GM13977 (cell line): ENCODE data around the gene PSENEN.
A peak's percentile ranks its signal among the peaks of the same experiment; 100 is the strongest.

Experiments
- DNase-seq: peaks from one replicate; pipeline ENCODE4 v3.0.0; 2012; ENCODE audit warnings: low spot score
- in situ Hi-C: fragments of 300-500 bp; cut with MboI; formaldehyde crosslinking; loops from one replicate; pipeline ENCODE4 v1.12.0; 2022; ENCODE audit warnings: low sequenced_read_pairs, low pct_unique_long_range_greater_than_20kb, mixed read lengths, inconsistent platforms; ENCODE audit not compliant: unreplicated experiment
- TF ChIP-seq, protein P1 (sequence below): IDR thresholded peaks from 2 replicates; pipeline ENCODE4 v1.5.1; 2012; ENCODE audit warnings: mild to moderate bottlenecking, control low read depth; ENCODE audit not compliant: insufficient read depth; ENCODE audit errors: extremely low read depth, missing control alignments

Gene PSENEN

DNA sequence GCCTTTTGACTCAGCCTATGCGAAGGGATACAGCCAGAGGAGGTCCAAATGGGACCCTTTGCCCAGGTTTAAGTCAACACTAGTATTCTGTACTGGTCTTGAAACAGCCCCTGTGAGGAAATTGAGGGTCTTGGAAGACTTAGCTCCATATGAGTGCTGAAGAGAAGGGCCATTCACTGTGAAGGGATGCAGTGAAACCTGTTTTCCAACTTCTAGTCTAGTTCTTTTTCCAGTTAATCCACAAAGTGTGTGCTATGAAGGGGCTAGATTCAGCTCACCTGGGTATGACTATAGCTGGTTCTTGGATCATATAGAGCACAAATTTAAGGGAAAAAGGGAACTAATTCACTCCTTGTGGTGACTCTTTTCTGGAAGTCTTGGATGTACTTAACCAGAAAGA is 37.1 kb upstream of the PSENEN start:
- TF ChIP-seq, protein P1, sequence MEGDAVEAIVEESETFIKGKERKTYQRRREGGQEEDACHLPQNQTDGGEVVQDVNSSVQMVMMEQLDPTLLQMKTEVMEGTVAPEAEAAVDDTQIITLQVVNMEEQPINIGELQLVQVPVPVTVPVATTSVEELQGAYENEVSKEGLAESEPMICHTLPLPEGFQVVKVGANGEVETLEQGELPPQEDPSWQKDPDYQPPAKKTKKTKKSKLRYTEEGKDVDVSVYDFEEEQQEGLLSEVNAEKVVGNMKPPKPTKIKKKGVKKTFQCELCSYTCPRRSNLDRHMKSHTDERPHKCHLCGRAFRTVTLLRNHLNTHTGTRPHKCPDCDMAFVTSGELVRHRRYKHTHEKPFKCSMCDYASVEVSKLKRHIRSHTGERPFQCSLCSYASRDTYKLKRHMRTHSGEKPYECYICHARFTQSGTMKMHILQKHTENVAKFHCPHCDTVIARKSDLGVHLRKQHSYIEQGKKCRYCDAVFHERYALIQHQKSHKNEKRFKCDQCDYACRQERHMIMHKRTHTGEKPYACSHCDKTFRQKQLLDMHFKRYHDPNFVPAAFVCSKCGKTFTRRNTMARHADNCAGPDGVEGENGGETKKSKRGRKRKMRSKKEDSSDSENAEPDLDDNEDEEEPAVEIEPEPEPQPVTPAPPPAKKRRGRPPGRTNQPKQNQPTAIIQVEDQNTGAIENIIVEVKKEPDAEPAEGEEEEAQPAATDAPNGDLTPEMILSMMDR, result no peak
- no peak for DNase-seq
- in situ Hi-C loops, result no loop called here

DNA sequence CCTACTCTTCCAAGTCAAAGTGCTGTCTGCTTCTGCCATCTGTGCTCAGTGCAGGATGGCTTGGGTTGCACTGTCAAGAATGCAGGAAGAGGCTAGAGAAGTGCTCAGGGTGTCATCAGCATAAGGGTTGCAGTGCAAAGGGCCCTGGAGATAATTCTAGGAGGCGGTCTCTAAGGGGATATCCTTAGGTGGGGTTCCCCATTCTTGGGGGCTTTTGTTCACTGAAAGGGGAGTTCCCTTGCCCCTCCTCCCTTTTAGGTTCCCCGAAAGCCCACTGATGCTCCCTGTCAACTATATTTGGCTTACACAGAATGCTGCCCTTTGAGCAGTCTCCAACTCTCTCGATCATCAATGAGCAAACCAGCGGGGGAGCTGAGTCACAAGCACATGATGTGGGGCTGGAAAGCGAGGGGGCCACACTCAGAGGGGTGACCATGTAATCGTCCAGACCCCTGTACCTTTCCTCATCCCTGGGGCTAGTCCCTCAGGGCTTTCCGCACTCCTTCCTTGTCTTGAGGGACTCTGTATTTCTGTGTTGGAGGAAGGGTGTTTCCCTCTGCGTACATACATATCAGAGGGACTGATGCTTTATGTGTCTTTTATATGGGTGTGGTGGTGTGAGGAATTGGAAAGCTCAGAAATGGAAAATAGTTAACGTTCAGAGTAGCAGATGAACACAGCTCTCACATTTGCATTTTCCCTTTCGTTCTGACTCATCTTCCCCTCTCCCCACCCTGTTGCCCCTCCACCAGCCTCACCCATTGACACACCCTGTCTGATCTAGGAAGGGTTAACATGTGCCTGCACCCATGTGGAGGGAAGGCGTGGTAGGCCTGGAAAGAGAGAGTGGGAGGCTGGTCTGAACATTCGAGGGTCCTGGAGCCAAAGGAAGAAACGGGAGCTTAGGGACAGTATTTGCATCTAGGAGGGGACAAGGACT is 34.4 kb upstream of the PSENEN start:
- TF ChIP-seq, protein P1, result no peak
- DNase-seq, result no peak
- in situ Hi-C loops, result no loop called here

DNA sequence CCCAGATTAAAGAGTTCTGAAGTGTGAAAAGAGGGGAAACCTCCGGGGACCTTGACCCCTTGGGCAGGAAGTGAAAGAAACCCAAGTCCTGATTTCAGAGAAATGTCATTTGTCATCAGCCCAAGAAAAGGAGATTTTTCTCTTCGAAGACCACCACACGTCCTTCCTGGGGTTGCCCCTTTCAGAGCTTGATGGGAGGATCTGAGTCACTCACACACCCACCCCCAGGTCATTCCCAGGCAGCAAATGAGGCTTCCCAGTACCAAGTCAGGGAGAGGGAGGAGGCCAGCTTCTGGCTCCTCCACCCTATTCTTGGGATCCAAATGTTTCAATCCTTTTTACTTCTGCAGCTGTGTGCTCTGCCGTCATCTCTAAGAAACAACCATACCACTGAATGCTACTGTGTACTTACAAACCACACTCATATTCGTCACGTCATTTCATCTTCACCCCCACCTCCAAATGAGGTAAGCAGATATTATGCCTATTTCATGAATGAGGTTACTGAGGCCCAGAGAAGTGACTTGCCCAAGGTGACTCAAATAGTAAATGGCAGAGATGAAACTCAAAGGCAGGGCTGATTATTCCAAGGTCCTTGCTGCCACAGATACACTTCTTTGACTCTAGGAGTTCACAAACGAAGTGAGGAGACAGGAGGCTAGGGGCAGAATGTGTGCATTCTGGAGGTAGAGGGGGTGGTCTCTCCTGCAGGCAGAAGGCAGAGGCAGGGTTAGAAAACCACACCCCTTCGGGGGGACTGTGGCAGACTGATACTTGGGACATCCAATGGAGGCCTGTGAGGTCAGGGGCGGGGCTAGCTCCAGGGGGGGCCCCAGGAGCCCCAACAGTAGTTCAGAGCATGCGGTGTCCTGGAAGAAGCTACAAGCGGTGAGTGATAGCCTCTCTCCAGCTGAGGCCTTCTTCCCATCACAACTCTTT is 32.6 kb upstream of the PSENEN start:
- DNase-seq, result peak; percentile 78
- in situ Hi-C loops, result no loop called here
- TF ChIP-seq, protein P1, result no peak

DNA sequence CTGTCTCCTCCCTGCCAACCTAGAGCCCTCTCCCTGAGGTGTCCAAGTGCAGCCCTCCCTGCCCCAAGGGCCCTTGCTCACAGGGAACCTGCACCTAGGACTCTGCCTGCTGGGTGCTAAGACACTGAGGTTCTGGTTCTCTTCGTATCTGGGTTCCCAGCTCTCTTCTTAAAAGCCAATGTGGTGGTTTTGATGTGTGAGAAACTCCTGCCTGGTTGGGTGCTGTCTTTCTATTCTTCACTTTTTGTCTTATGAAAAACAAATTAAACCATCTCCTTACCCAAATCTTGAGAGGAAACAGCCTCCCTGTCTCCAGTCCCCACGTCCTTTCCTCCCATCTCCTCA is 32.0 kb upstream of the PSENEN start:
- in situ Hi-C loops, result no loop called here
- DNase-seq, result no peak
- TF ChIP-seq, protein P1, result no peak

DNA sequence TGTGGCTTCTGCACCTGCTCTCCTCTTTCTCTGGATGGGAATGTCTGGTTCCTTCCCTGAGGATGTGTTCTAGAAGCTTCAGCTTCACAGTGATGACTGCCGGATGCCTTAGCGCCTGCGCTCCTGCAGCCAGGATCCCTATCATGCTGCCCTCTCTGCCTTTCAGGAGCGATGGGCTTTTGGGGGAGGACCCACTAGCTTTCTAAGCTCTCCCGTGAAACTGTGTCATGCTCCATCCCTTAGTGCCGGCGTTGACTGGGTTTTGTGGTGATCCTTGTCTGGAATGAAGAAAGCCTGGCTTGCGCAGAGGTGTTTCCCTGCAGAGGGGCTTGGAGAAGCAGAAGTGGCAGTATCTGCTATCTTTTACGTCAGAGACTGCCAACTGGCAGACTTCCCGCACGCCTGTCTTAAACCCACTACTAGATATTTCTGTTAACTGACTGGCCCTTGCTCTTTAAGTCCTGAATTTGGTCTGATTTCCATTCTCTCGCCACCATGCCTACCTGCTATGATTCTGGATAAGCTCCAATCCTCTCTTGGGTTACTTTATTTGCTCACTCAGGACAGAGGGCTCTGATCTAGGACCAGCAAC is 31.5 kb upstream of the PSENEN start:
- in situ Hi-C loops, result no loop called here
- TF ChIP-seq, protein P1, result no peak
- no peak for DNase-seq

DNA sequence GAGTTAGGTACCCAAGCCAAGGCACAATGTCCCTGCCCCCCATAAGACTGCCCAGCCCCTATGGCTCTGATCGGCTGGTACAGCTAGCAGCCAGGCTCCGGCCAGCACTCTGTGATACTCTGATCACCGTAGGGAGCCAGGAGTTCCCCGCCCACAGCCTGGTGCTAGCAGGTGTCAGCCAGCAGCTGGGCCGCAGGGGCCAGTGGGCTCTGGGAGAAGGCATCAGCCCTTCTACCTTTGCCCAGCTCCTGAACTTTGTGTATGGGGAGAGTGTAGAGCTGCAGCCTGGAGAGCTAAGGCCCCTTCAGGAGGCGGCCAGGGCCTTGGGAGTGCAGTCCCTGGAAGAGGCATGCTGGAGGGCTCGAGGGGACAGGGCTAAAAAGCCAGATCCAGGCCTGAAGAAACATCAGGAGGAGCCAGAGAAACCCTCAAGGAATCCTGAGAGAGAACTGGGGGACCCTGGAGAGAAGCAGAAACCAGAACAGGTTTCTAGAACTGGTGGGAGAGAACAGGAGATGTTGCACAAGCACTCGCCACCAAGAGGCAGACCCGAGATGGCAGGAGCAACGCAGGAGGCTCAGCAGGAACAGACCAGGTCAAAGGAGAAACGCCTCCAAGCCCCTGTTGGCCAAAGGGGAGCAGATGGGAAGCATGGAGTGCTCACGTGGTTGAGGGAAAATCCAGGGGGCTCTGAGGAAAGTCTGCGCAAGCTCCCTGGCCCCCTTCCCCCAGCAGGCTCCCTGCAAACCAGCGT is 30.7 kb upstream of the PSENEN start:
- DNase-seq, result no peak
- TF ChIP-seq, protein P1, result peak; percentile 44
- in situ Hi-C loops, result no loop called here
